Effector memory CD8-positive, alpha-beta T cell (primary cell): ENCODE measurements around the gene FGD3.
A peak's percentile ranks its signal among the peaks of the same experiment; 100 is the strongest.

Source experiments
- ATAC-seq: fragments of 150-1000 bp; cut with Tn5 transposase; replicated peaks from 2 replicates; pipeline ENCODE4 v1.10.0; 2021; ENCODE audit warnings: mild to moderate bottlenecking, moderate library complexity
- DNase-seq, 3 experiments: peaks; one replicate each; pipeline ENCODE4 v3.0.0; 2021
- H3K27ac Mint-ChIP-seq, 2 donors: one replicate each; pipeline ENCODE4 v1.8.0; 2022; ENCODE audit warnings: mild to moderate bottlenecking in 2 of 2, mixed read lengths in 2 of 2, moderate library complexity in 2 of 2
- H3K27me3 Mint-ChIP-seq, 2 donors: one replicate each; pipeline ENCODE4 v1.8.0; 2022; ENCODE audit warnings: mixed read lengths in 2 of 2
- H3K36me3 Mint-ChIP-seq: one replicate; pipeline ENCODE4 v1.8.0; 2022; ENCODE audit warnings: mild to moderate bottlenecking, moderate library complexity, mixed read lengths; ENCODE audit not compliant: insufficient read depth
- H3K4me1 Mint-ChIP-seq, 2 donors: one replicate each; pipeline ENCODE4 v1.8.0; 2022; ENCODE audit warnings: low read depth in 2 of 2, mixed read lengths in 2 of 2
- H3K4me3 Mint-ChIP-seq, 2 donors: one replicate each; pipeline ENCODE4 v1.8.0; 2022; ENCODE audit warnings: mild to moderate bottlenecking in 2 of 2, mixed read lengths in 2 of 2, moderate library complexity in 2 of 2
- H3K9me3 Mint-ChIP-seq, 2 donors: one replicate each; pipeline ENCODE4 v1.8.0; 2022; ENCODE audit warnings: mixed read lengths in 2 of 2

The FGD3 gene

GRCh38 chr9:93081931-93082330 lies 134.6 kb downstream of the FGD3 start:
- Mint-ChIP-seq H3K9me3 (no peaks in the 10 kb centered on the region), H3K27ac (no peak overlapping the region), H3K36me3 (peaks cover 18% of the 10 kb centered on the region), H3K4me1 (peaks cover 13 to 14% of the 10 kb centered on the region in 2 donors), H3K27me3 (no peaks in the 10 kb centered on the region), H3K4me3 (no peak overlapping the region)
- no peak for ATAC-seq
- no peak for DNase-seq

- ATAC-seq, result peak; percentile 35
- H3K9me3 Mint-ChIP-seq, result no peaks in the 10 kb centered on the region
- H3K36me3 Mint-ChIP-seq, result peaks cover 18% of the 10 kb centered on the region
- peaks cover 14% of the 10 kb centered on the region in 2 donors for H3K4me1 Mint-ChIP-seq
- no peak overlapping the region for H3K4me3 Mint-ChIP-seq
- DNase-seq, result no peak
- H3K27me3 Mint-ChIP-seq, result no peaks in the 10 kb centered on the region
- H3K27ac Mint-ChIP-seq, result peak overlapping the region; percentile 39 to 85
These were observed 135.6 kb downstream of the FGD3 start for GRCh38 chr9:93082841-93083411.

- ATAC-seq, result no peak
- H3K27ac Mint-ChIP-seq, result peak overlapping the region; percentile 39 to 85
These were observed 136.5 kb downstream of the FGD3 start for GRCh38 chr9:93083592-93084470.

GRCh38 chr9:93084471-93084881 lies 137.2 kb downstream of the FGD3 start:
- Mint-ChIP-seq H3K4me3 (no peak overlapping the region), H3K4me1 (peaks cover 12 to 15% of the 10 kb centered on the region in 2 donors), H3K9me3 (no peaks in the 10 kb centered on the region), H3K36me3 (peaks cover 18% of the 10 kb centered on the region), H3K27me3 (no peaks in the 10 kb centered on the region), H3K27ac (no peak overlapping the region)
- no peak for ATAC-seq
- no peak for DNase-seq

More at GRCh38 chr9:93083592-93084470, 136.5 kb downstream of the FGD3 start:
- peak overlapping the region; percentile 28 to 64 for H3K4me3 Mint-ChIP-seq
- H3K4me1 Mint-ChIP-seq, result peaks cover 14 to 15% of the 10 kb centered on the region in 2 donors
- H3K27me3 Mint-ChIP-seq, result no peaks in the 10 kb centered on the region
- no peaks in the 10 kb centered on the region for H3K9me3 Mint-ChIP-seq
- peaks cover 21% of the 10 kb centered on the region for H3K36me3 Mint-ChIP-seq
- DNase-seq, result no peak

GRCh38 chr9:93085676-93086075 lies 138.4 kb downstream of the FGD3 start:
- ATAC-seq (no peak), DNase-seq (no peak)
- Mint-ChIP-seq H3K4me1 (peaks cover 7 to 17% of the 10 kb centered on the region in 2 donors), H3K36me3 (peaks cover 16% of the 10 kb centered on the region), H3K4me3 (no peak overlapping the region), H3K9me3 (no peaks in the 10 kb centered on the region), H3K27ac (no peak overlapping the region), H3K27me3 (no peaks in the 10 kb centered on the region)
